Retina (tissue), 1 donor: Measurements from ENCODE around the gene UBR3.

ENCODE experiments used
- DNase-seq: peaks from one replicate; pipeline ENCODE4 v3.0.0-alpha.2; 2016

Gene UBR3

GRCh38 chr2:170063456-170064235 is 236.4 kb downstream of the UBR3 start:
- DNase-seq = no peak

- no peak for DNase-seq
These were observed 243.5 kb downstream of the UBR3 start for GRCh38 chr2:170070778-170071177.

- no peak for DNase-seq
These were observed 246.0 kb downstream of the UBR3 start for GRCh38 chr2:170073288-170073687.

GRCh38 chr2:170076189-170076588 is 248.9 kb downstream of the UBR3 start:
- no peak for DNase-seq

- DNase-seq = no peak
These were observed 250.7 kb downstream of the UBR3 start for GRCh38 chr2:170077830-170078569.

- DNase-seq = no peak
These were observed 257.7 kb downstream of the UBR3 start for GRCh38 chr2:170084820-170085491.

GRCh38 chr2:170086117-170086688 is 258.9 kb downstream of the UBR3 start:
- no peak for DNase-seq

GRCh38 chr2:170086751-170087412 is 259.6 kb downstream of the UBR3 start:
- DNase-seq = no peak

- DNase-seq = no peak
These were observed 260.1 kb downstream of the UBR3 start for GRCh38 chr2:170087413-170087793.

- no peak for DNase-seq
These were observed 261.5 kb downstream of the UBR3 start for GRCh38 chr2:170088776-170089175.

GRCh38 chr2:170090229-170090628 is 263.0 kb downstream of the UBR3 start:
- DNase-seq = no peak

GRCh38 chr2:170091436-170091835 is 264.2 kb downstream of the UBR3 start:
- DNase-seq = no peak

GRCh38 chr2:170092436-170093060 is 265.3 kb downstream of the UBR3 start:
- DNase-seq = no peak

GRCh38 chr2:170095380-170095779 is 268.1 kb downstream of the UBR3 start:
- DNase-seq = no peak

GRCh38 chr2:170098626-170099312 is 271.5 kb downstream of the UBR3 start:
- no peak for DNase-seq

GRCh38 chr2:170101789-170102188 is 274.5 kb downstream of the UBR3 start:
- DNase-seq = no peak

- no peak for DNase-seq
These were observed 279.0 kb downstream of the UBR3 start for GRCh38 chr2:170106102-170106840.

GRCh38 chr2:170113168-170113894 is 286.1 kb downstream of the UBR3 start:
- no peak for DNase-seq

GRCh38 chr2:170115501-170116229 is 288.4 kb downstream of the UBR3 start:
- no peak for DNase-seq

- DNase-seq = no peak
These were observed 291.4 kb downstream of the UBR3 start for GRCh38 chr2:170118641-170119040.
